ENCODE data around the gene HNRNPH3. TPM values are rescaled to one million over a fixed set of nuclear protein-coding genes. Genes with fewer than 3 reads are reported as not detected.

HNRNPH3 gene
- total RNA-seq, 6 donors from 2014 or later = 38.2 to 97.1 (median 62.8) TPM

DNA sequence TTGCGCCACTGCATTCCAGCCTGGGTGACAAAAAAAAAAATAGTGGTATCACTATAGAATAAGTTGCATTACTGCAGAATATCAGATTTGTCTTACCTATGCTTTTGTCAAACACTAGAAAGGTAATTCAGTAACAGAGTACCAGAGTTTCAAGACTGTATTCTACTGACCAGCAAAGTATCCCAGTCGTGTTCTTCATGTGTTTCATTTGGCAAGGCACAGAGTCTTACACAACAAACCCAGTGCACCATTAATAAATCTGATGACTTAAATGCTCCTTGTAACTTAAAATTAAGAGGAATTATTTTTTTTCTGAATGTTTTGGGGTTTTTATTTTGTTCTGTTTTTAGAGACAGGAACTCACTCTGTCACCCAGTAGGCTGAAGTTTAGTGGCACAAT is 35.3 kb downstream of the HNRNPH3 start:
- peaks cover 4 to 8% (median 6%) of the 10 kb centered on the region in 4 donors for H3K9me3 ChIP-seq
- ATAC-seq (ENCODE audit: low FRiP score in 2 of 2) (no peak), DNase-seq (no peak)
- peaks cover 7 to 75% (median 25%) of the 10 kb centered on the region in 4 donors for H3K36me3 ChIP-seq
- TF ChIP-seq, protein P1, sequence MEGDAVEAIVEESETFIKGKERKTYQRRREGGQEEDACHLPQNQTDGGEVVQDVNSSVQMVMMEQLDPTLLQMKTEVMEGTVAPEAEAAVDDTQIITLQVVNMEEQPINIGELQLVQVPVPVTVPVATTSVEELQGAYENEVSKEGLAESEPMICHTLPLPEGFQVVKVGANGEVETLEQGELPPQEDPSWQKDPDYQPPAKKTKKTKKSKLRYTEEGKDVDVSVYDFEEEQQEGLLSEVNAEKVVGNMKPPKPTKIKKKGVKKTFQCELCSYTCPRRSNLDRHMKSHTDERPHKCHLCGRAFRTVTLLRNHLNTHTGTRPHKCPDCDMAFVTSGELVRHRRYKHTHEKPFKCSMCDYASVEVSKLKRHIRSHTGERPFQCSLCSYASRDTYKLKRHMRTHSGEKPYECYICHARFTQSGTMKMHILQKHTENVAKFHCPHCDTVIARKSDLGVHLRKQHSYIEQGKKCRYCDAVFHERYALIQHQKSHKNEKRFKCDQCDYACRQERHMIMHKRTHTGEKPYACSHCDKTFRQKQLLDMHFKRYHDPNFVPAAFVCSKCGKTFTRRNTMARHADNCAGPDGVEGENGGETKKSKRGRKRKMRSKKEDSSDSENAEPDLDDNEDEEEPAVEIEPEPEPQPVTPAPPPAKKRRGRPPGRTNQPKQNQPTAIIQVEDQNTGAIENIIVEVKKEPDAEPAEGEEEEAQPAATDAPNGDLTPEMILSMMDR (IDR thresholded peaks at IDR 0.05) = no peak
- TF ChIP-seq EP300 (IDR thresholded peaks at IDR 0.05) (no peak), POLR2AphosphoS5 (IDR thresholded peaks at IDR 0.05) (no peak), POLR2A (IDR thresholded peaks at IDR 0.05) (no peak)
- H3K27me3 ChIP-seq = no peaks in the 10 kb centered on the region
- H3K4me3 ChIP-seq = no peak overlapping the region
- H3K4me1 ChIP-seq = no peaks in the 10 kb centered on the region
- no peak overlapping the region for H3K27ac ChIP-seq
- 84 to 88% methylated on average over 2 of the region's 2 CpGs for WGBS, 2 donors

DNA sequence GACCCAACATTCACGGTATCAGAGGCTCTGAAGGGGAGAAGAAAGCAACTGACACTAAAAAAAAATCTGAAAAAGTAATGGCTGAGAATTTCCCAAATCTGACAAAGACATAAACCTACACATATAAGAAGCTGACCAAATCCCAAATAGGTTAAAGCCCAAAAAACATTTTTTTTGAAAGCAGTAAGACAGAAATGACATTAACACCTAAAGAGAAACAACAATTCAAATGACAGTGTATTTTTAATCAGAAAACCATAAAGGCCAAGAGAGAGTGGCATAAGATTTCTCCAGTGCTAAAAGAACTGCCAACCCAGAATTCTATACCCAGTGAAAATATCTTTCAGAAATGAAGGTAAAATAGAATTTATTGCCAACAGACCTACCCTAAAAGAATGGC is 39.7 kb downstream of the HNRNPH3 start:
- peaks cover 4 to 19% (median 7%) of the 10 kb centered on the region in 4 donors for H3K9me3 ChIP-seq
- no peak overlapping the region for H3K27ac ChIP-seq
- 96 to 100% methylated on average over 1 of the region's 1 CpG for WGBS, 2 donors
- TF ChIP-seq POLR2A (IDR thresholded peaks at IDR 0.05) = no peak
- no peak for TF ChIP-seq EP300 (IDR thresholded peaks at IDR 0.05)
- TF ChIP-seq, protein P1 (IDR thresholded peaks at IDR 0.05) = no peak
- no peak for TF ChIP-seq POLR2AphosphoS5 (IDR thresholded peaks at IDR 0.05)
- ATAC-seq (ENCODE audit: low FRiP score in 2 of 2) (no peak), DNase-seq (no peak)
- H3K4me3 ChIP-seq = no peak overlapping the region
- H3K36me3 ChIP-seq = peaks cover 0 to 86% (median 25%) of the 10 kb centered on the region in 4 donors
- no peaks in the 10 kb centered on the region for H3K4me1 ChIP-seq
- no peaks in the 10 kb centered on the region for H3K27me3 ChIP-seq

DNA sequence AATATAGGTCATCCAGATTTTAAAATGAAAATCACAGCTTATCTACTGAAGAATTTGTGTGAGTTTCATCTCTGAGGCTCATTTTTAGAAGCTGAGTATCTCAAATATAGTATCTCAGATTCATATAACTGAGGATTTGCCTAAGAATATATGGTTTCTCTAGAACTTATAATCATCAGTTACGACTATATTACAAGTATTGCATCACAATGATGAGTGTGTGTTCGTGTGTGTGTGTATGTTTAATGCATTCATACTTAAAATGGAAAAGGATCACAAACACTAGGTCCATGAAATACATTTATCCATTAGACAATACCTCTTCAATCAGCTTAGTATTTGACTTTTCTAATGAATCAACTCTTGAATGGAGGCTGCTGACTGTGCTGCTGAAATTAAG is 53.9 kb downstream of the HNRNPH3 start:
- Histone ChIP-seq H3K4me3 (no peak overlapping the region), H3K4me1 (no peaks in the 10 kb centered on the region), H3K9me3 (no peaks in the 10 kb centered on the region), H3K27me3 (no peaks in the 10 kb centered on the region), H3K27ac (no peak overlapping the region), H3K36me3 (peaks cover 18 to 99% (median 44%) of the 10 kb centered on the region in 4 donors)
- TF ChIP-seq POLR2A (IDR thresholded peaks at IDR 0.05) = no peak
- TF ChIP-seq POLR2AphosphoS5 (IDR thresholded peaks at IDR 0.05) = no peak
- TF ChIP-seq, protein P1 (IDR thresholded peaks at IDR 0.05) = no peak
- TF ChIP-seq EP300 (IDR thresholded peaks at IDR 0.05) = no peak
- DNase-seq = no peak
- no peak for ATAC-seq (ENCODE audit: low FRiP score in 2 of 2)
- 77 to 85% methylated on average over 2 of the region's 2 CpGs for WGBS, 2 donors

Other genes with a start within 250 kb of the HNRNPH3 start
- gene MYPN, start 222.6 kb upstream of the HNRNPH3 start, total RNA-seq = not detected
- not detected for gene ATOH7, start 100.0 kb upstream of the HNRNPH3 start, total RNA-seq
- gene PBLD, start 864 bp downstream of the HNRNPH3 start, total RNA-seq = 10 to 100 TPM in 1 of 6 donors, 1 to 10 TPM in 5; 1.8 to 21.0 (median 4.3) TPM
- gene RUFY2, start 75.2 kb downstream of the HNRNPH3 start, total RNA-seq = 10 to 100 TPM; 10.3 to 47.7 (median 15.7) TPM
- 10 to 100 TPM in 1 of 6 donors, 1 to 10 TPM in 5; 1.4 to 19.9 (median 3.5) TPM for gene DNA2, start 139.9 kb downstream of the HNRNPH3 start, total RNA-seq
- gene SLC25A16, start 195.5 kb downstream of the HNRNPH3 start, total RNA-seq = 10 to 100 TPM; 20.2 to 43.1 (median 35.6) TPM
- 1 to 10 TPM in 5 of 6 donors, under 1 TPM in 1; 0.55 to 2.0 (median 1.2) TPM for gene TET1, start 228.3 kb downstream of the HNRNPH3 start, total RNA-seq